Right cardiac atrium (tissue), 5 donors: ENCODE measurements around the gene PPP4R1. TPM values are rescaled to one million over a fixed set of nuclear protein-coding genes. Genes with fewer than 3 reads are reported as not detected.

Experiments used
- ATAC-seq, 2 donors: fragments of 200-7000 bp; cut with Tn5 transposase; one replicate each; pipeline versions ENCODE4 v1.8.0 to v1.9.1; 2020; ENCODE audit warnings: moderate library complexity in 2 of 2, mild to moderate bottlenecking in 1 of 2
- DNase-seq, 3 donors: peaks; one replicate each; pipeline ENCODE4 v3.0.0-alpha.2; 2020
- H3K27ac ChIP-seq: one replicate; pipeline ENCODE4 v1.5.1; 2013; ENCODE audit warnings: mild to moderate bottlenecking, low read length, control low read depth, moderate library complexity
- H3K27me3 ChIP-seq: one replicate; pipeline ENCODE4 v1.6.1; 2013; ENCODE audit not compliant: control insufficient read depth, insufficient read depth
- H3K4me1 ChIP-seq: one replicate; pipeline ENCODE4 v1.6.1; 2013; ENCODE audit warnings: low read length; ENCODE audit not compliant: control insufficient read depth, insufficient read depth
- H3K4me3 ChIP-seq: one replicate; pipeline ENCODE4 v1.5.1; 2013; ENCODE audit warnings: low read length, control low read depth
- H3K9me3 ChIP-seq: one replicate; pipeline ENCODE4 v1.6.1; 2013; ENCODE audit warnings: low read length; ENCODE audit not compliant: control insufficient read depth
- WGBS: extraction: QIAGEN DNeasy Blood & Tissue Kit; methylation state at CpG from one replicate; pipeline ENCODE4 v1.1.7; 2013; 5-methylcytosine and 5-hydroxymethylcytosine counted together
- intact Hi-C, 4 donors: fragments of 100-400 bp; cut with DNase I; formaldehyde crosslinking; loops; one replicate each; pipeline versions ENCODE4 v1.11.0 to v1.14.0; 2022 to 2023
- polyA plus RNA-seq: library from polyadenylated mRNA; stranded (reverse); fragments of 200-250 nt; gene quantifications from one replicate; pipeline ENCODE4 v1.2.3, GENCODE V29; 2013
- total RNA-seq, 4 donors: library from RNA; stranded (reverse); fragmentation: NEBNext Ultra II Directional; extraction: Animal tissue kit (Norgen Biotek cat#: 25700); gene quantifications; one replicate each; pipeline ENCODE4 v1.2.1, GENCODE V29; 2021
- donor health status: healthy with polysubstance abuse.
- donor health status: DM: no; HTN: yes; CAD: no.
- donor health status: DM: no; HTN: no; CAD: no.
- donor health status: DM: no; HTN: yes; CAD: no; lungs with severe emphysema.
- donor health status: DM: yes; HTN: yes; CAD: no.

PPP4R1 gene
- total and polyA plus RNA-seq, 5 donors: 18.8 to 95.8 (median 63.1) TPM

DNA sequence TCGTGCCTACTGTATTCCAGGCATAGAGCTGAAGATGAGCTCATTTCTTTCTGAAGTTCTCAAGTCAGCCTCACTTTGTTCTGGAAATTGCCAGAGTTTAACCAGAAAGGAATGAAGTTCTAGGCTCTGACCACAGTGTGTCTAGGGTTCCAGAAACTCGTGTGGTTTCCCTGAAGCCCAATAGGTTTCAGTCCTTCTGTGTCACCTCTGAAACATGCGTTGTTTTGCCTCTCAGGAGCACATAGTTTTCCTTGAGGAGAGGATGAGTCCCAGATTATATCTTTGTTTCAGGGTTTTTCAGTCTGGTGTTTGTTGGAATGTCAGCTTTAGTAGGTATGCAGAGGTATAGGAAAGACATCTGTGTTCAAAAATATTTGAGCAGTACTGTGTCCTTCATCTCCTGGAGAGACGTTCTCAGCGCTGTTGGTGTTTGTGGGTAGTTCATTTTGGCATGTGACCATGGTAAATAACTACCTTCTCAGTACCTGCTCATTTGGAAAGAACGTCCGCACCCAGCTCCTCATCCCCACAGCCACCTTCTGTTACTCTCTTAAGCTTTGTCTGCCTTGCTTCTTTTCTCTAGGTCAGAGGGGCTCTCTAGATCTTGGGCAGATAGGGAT is 82.5 kb downstream of the PPP4R1 start:
- DNase-seq (no peak), ATAC-seq (no peak)
- Histone ChIP-seq H3K4me3 (no peak overlapping the region), H3K27ac (no peak overlapping the region), H3K4me1 (no peaks in the 10 kb centered on the region), H3K9me3 (no peaks in the 10 kb centered on the region), H3K27me3 (no peaks in the 10 kb centered on the region)
- WGBS: 93% methylated on average over 7 of the region's 7 CpGs
- intact Hi-C loops: no loop called here

DNA sequence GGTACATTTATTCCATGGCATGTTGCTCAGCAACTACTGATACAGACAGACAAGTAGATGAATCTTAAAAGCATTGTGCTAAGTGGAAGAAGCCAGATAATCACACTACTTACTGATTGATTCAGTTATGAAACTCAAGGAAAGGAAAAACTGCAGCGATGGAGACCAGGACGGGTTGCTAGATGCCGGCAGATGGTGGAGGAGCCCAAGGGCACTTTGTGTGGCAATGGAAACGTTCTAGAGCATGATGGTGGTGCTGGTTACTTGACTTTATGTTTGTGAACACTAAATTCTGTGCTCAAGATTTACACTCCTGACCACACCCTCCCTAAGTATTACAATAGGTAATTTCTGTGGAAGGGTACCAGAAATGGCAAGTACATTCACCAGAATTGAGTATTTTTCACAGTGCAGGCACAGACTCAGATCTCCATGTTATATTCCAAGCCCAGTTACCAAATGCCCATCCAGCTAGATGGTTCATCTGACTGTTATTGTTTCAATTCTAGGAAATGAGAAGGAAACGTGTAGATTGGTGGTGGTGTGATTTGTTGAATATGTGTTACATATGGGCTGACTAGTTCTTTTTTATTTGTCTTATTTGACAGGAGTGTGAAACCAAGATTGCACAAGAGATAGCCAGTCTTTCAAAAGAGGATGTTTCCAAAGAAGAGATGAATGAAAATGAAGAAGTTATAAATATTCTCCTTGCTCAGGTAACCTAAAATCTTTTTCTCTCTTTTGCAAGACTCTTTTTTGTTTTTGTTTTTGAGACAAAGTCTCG is 83.9 kb downstream of the PPP4R1 start:
- intact Hi-C loops: no loop called here
- H3K9me3 ChIP-seq: no peaks in the 10 kb centered on the region
- no peaks in the 10 kb centered on the region for H3K4me1 ChIP-seq
- DNase-seq (no peak), ATAC-seq (no peak)
- H3K27ac ChIP-seq: no peak overlapping the region
- WGBS: 94% methylated on average over 6 of the region's 6 CpGs
- no peak overlapping the region for H3K4me3 ChIP-seq
- no peaks in the 10 kb centered on the region for H3K27me3 ChIP-seq

DNA sequence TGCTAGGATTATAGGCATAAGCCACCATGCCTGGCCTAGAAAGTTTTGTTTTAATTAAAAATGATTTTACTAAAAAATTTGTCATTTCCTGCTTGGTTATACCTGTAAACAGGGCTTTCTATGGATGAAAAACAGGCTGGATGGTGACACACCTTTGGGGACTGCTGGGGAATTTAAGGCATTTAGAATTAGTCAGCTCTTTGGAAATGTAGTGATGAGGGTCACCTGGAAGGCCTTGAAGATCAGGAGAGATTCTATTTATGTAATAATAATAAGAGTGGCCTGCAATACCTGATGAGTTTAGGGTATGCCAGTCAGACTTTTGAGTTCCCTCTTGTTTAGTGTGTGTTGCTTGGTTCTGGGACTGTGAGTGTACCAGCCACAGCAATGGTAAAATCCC is 87.9 kb downstream of the PPP4R1 start:
- intact Hi-C loops: no loop called here
- no peaks in the 10 kb centered on the region for H3K9me3 ChIP-seq
- no peak for DNase-seq
- no peak for ATAC-seq
- H3K27me3 ChIP-seq: no peaks in the 10 kb centered on the region
- no peaks in the 10 kb centered on the region for H3K4me1 ChIP-seq
- no peak overlapping the region for H3K27ac ChIP-seq
- H3K4me3 ChIP-seq: no peak overlapping the region

DNA sequence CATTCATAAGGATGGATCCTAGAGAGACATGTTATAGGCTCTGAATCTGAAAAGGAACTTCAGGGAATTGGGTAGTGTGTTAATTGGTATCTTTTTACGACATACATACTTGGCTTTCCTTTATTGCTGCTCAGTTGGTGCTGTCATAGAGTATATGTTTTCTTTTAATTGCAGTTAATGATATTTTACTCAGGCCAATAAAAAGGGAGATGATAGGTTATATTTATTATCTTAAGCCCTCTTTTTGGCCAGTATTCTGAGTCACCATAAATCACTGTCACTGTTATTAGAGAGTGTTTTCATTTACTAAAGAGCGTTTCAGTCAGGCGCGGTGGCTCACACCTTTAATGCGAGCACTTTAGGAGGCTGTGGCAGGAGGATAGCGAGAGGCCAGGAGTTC is 91.4 kb downstream of the PPP4R1 start:
- Histone ChIP-seq H3K4me1 (no peaks in the 10 kb centered on the region), H3K4me3 (no peak overlapping the region), H3K27ac (no peak overlapping the region), H3K9me3 (no peaks in the 10 kb centered on the region), H3K27me3 (no peaks in the 10 kb centered on the region)
- ATAC-seq (no peak), DNase-seq (no peak)
- 98% methylated on average over 6 of the region's 6 CpGs for WGBS
- intact Hi-C loops: no loop called here

DNA sequence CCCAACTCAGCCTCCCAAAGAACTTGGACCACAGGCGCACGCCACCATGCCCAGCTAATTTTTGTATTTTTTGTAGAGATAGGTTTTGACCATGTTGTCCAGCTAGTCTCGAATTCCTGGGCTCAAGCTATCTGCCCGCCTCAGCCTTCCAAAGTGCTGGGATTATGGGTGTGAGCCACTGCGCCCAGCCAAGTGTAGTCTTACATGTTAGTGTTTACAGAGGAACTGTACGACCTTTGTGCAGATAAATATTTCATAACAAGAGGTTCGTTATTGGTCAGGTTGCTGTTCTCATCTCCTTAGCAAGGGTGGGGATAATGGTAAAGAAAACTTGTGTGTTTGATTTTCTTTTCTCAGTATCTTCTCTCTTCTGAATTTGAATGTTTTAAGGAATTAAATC is 92.6 kb downstream of the PPP4R1 start:
- no peak for DNase-seq
- no peak overlapping the region for H3K27ac ChIP-seq
- H3K9me3 ChIP-seq: no peaks in the 10 kb centered on the region
- no peak for ATAC-seq
- intact Hi-C loops: no loop called here
- no peaks in the 10 kb centered on the region for H3K4me1 ChIP-seq
- 94% methylated on average over 7 of the region's 7 CpGs for WGBS
- H3K27me3 ChIP-seq: no peaks in the 10 kb centered on the region
- no peak overlapping the region for H3K4me3 ChIP-seq

DNA sequence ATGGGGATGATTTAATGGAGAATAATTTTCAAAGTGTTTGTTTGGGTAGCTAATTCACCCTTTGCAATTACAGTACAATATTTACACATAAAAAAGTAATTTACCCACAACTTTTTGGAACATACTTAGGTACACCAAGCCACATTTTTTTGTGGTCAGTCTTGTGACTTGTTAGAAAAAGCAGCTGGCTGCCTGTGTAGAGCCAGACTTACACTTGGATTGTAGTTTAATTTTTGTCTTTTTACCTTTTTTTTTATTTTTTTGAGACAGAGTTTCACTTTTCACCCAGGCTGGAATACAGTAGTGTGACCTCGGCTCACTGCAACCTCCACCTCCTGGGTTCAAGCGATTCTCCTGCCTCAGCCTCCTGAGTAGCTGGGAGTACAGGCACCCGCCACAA is 93.7 kb downstream of the PPP4R1 start:
- H3K27ac ChIP-seq: no peak overlapping the region
- no peaks in the 10 kb centered on the region for H3K4me1 ChIP-seq
- DNase-seq (no peak), ATAC-seq (no peak)
- H3K4me3 ChIP-seq: no peak overlapping the region
- H3K9me3 ChIP-seq: no peaks in the 10 kb centered on the region
- WGBS: 87% methylated on average over 3 of the region's 3 CpGs
- H3K27me3 ChIP-seq: no peaks in the 10 kb centered on the region
- intact Hi-C loops: no loop called here

DNA sequence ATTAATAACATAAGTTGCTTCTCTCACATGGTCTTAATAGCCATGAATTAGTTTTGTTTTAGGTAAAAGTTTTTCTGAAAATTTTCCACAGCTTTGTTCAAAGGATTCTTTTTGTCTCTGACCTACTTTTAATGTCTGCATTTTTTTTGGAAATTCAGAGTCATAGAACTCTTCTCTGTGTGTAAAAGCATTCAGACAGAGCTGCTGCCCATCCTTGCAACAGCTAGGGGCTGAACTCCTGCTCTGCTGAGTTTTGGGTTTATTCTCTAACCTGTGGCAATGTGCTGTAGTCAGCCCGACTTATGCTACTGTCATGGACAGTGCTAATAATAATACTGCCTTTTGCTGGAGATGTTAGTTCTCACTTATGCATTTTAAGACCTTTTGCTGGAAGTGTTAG is 95.0 kb downstream of the PPP4R1 start:
- no peak for ATAC-seq
- intact Hi-C loops: loop anchor here in 1 of 4 donors (10.0 kb wide), 1 partner anchor 445 kb away; no protein-coding TSS in a partner anchor

DNA sequence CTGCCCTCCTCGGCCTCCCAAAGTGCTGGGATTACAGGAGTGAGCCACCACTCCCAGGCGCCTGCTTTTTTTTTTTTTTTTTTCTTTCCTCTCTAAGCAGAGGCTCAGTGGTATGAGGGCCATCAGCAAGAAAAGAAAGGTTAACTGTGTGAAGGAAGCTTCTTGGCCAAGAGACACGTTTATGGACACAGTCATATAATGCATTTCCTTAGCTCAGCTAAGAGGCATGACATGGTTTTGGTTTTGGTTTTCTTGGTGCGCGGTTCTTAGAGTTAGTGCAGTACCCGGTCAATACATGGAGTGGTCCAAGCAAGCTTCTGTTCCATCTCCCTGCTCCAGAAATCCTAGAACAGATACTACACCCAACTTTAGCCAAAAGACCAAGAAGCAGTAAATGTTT is 96.5 kb downstream of the PPP4R1 start:
- no peaks in the 10 kb centered on the region for H3K27me3 ChIP-seq
- no peak for DNase-seq
- no peak overlapping the region for H3K4me3 ChIP-seq
- no peaks in the 10 kb centered on the region for H3K4me1 ChIP-seq
- H3K9me3 ChIP-seq: no peaks in the 10 kb centered on the region
- 75% methylated on average over 6 of the region's 6 CpGs for WGBS
- no peak for ATAC-seq
- no peak overlapping the region for H3K27ac ChIP-seq
- intact Hi-C loops: loop anchor here in 1 of 4 donors (10.0 kb wide), 1 partner anchor 443 kb away; no protein-coding TSS in a partner anchor

More for the DNA sequence above, 95.0 kb downstream of the PPP4R1 start:
- WGBS: 63% methylated on average over 1 of the region's 1 CpG
- no peak overlapping the region for H3K4me3 ChIP-seq
- no peak overlapping the region for H3K27ac ChIP-seq
- H3K27me3 ChIP-seq: no peaks in the 10 kb centered on the region
- H3K9me3 ChIP-seq: no peaks in the 10 kb centered on the region
- DNase-seq: no peak
- no peaks in the 10 kb centered on the region for H3K4me1 ChIP-seq

DNA sequence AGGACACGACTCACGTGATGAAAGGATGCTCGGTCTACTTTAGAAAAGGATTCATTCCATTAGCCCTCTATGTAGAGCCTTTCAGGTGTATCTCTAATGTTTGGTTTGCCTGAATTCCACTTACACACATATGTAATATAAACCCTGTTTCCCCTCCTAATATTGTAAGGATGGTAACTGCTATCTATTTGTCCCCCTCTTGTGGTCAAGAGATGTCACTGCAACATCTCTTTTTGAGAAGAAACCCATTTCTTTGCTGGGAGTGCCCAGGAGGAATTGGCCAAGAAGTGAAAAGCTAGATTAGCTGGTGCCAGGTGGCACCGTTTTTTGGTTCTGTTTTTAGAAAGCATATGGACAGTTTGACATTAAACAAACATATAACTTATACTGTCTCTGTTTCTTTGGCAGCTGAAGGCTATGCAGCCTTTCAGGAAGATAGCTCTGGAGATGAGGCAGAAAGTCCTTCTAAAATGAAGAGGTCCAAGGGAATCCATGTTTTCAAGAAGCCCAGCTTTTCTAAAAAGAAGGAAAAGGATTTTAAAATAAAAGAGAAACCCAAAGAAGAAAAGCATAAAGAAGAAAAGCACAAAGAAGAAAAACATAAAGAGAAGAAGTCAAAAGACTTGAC is 97.8 kb downstream of the PPP4R1 start:
- no peak overlapping the region for H3K27ac ChIP-seq
- DNase-seq (no peak), ATAC-seq (peak; percentile 47 to 56)
- 57% methylated on average over 4 of the region's 4 CpGs for WGBS
- no peak overlapping the region for H3K4me3 ChIP-seq
- intact Hi-C loops: loop anchor here in 1 of 4 donors (10.0 kb wide), 1 partner anchor 442 kb away; no protein-coding TSS in a partner anchor
- no peaks in the 10 kb centered on the region for H3K4me1 ChIP-seq
- H3K27me3 ChIP-seq: no peaks in the 10 kb centered on the region
- H3K9me3 ChIP-seq: no peaks in the 10 kb centered on the region

DNA sequence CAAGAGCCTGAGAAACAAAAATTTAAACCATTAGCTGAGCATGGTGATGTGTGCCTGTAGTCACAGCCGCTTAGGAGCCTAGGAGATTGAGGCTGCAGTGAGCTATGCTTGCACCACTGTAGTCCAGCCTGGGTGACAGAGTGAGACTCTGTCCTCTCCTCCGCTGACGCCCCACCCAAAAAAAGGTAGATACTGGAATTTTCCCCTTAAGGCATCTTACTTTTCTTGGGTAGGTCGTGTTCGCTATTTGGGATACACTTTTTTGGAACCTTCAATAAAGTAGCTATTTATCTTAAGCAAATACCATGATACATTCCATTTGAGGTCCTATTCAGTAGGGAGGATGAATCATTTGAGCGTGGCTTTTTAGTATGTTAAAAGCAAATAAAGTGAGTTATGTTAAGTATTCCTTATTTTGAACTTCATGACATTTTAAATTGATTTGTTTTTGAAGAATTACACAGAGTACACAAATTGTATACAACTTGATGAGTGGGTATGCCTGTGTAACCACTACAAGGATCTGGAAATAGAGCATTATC is 100.3 kb downstream of the PPP4R1 start:
- no peak for DNase-seq
- Histone ChIP-seq H3K9me3 (no peaks in the 10 kb centered on the region), H3K27me3 (no peaks in the 10 kb centered on the region), H3K4me1 (no peaks in the 10 kb centered on the region), H3K27ac (no peak overlapping the region), H3K4me3 (no peak overlapping the region)
- no peak for ATAC-seq
- 86% methylated on average over 6 of the region's 6 CpGs for WGBS
- intact Hi-C loops: loop anchor here in 1 of 4 donors (10.0 kb wide), 1 partner anchor 439 kb away; no protein-coding TSS in a partner anchor

DNA sequence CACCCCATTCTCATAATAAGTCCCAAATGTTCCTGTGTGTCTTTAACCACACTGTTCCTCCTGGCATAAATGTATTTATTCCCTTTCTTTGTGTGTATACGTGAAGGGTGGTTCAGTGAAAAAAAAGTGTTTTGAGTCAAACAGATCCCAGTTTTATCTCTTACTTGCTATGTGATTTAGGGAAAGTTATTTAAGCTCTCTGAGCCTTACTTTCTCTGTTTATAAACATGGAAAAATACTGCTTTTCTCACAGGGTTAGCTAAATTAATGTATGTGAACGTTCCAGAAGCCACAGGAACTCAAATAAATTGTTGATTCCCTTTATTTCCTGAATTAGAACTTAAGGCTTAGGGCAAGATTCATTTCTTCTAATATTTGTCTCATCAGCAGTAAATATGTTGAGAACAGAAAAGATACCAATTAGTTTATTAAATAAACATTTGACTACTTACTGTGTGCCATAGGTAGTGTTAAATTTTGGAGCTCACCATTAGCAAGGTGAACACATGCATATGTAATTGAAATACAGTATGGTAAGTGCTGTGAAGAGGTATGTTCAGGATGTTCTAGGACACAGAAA is 105.8 kb downstream of the PPP4R1 start:
- no peak for DNase-seq
- 72% methylated on average over 2 of the region's 2 CpGs for WGBS
- peaks cover 3% of the 10 kb centered on the region for H3K4me1 ChIP-seq
- no peaks in the 10 kb centered on the region for H3K9me3 ChIP-seq
- H3K27ac ChIP-seq: no peak overlapping the region
- no peak overlapping the region for H3K4me3 ChIP-seq
- no peak for ATAC-seq
- intact Hi-C loops: no loop called here
- H3K27me3 ChIP-seq: no peaks in the 10 kb centered on the region
